ENCODE results near the gene LRRC2.
"Not testable (repeated sequence)": the region's sequence is repeated elsewhere in the genome, so short reads cannot be mapped to it uniquely, and the experiment has no call there.

The LRRC2 gene

DNA sequence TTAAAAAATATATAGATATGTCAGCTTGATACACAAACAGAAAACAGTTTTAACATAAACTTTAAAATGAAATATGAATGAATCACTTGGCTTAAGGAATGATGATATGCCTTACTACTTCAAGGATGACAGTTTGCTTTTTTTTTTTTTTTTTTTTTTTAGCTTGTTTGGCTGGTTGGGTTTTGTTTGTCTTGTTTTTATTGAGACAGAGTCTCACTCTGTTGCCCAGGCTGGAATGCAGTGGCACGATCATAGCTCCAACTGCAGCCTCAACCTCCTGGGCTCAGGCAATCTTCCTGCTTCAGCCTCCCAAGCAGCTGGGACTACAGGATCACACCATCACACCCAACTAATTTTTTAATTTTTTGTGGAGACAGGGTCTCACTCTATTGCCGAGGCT is 14.5 kb downstream of the LRRC2 start:
- no peak for DNase-seq

DNA sequence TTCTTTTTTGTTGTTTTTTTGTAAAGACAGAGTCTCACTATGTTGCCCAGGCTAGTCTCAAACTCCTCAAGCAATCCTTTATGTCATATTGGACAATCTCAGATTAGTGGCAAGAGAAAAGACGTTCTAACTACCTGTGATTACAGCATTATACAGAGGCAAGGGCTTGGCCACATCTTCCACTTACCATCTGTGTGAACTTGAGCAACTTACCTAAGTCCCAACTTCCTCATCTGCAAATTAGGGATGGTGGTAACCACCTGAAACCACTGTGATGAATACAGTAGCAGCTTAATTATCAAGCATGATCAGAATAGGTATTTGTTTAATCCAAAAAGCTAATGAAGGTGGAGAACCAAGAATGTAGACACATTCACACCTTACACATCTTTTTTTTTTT is 16.1 kb downstream of the LRRC2 start:
- DNase-seq = no peak

DNA sequence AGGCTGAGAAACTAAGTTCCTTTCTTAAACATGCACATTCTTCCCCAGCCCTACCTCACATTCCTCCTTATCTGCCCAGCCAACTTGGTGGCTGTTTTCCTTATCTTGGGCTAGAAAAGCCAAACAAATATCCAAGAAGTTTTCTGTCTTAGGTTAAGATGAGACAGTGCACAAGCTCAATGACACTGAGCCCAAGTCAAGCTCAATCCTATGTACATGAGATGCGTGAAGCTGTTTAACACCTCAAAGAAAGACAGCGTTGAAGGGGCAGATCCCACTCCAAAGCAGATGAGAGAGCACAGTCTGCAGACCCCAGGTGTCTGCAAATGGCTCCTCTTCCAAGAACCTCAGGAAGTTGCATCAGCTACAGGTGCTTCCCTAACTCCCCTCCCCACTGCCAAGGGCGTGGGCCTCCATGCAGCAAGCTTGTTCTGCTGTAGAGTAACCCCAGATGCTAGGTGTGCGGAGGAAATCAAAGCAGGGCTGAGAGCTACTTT is 16.6 kb downstream of the LRRC2 start:
- DNase-seq = no peak

DNA sequence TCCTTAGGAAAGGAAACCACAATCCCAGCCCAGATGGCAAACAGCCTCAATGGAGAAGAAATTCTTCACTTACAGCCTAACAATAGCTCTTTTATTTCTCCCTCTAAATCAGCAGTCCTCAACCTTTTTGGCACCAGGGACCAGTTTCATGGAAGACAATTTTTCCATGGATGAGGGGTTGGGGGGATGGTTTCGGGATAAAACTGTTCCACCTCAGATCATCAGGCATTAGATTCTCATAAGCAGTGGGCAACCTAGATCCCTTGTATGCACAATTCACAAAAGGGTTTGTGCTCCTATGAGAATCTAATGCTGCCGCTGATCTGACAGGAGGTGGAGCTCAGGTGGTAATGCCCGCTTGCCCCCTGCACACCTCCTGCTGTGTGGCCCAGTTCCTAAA is 17.5 kb downstream of the LRRC2 start:
- not testable (repeated sequence) for DNase-seq

DNA sequence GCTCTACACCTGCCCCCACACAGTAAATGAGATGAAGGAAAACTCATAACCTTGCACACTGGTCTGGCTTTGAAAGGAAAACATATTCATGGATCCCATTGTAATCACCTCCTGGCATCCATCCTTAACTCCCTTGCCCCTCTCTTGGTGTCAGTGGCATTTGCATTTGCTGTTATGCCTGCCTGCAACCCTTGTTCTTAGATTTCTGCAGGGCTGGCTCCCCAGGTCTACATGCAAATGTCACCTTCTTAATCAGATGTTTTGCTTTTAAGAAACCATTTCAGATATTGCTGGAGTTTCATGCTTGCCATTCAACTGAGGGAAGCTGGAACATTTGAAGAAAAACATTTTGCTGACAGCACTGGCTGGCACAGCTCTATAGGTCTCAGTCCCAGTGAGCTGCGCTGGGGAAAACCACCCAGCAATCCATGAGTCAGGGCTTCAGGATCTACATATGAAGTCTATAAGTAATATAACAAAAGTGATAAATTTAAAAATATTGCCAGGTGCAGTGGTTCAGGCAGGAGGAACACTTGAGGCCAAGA is 19.1 kb downstream of the LRRC2 start:
- DNase-seq = no peak

DNA sequence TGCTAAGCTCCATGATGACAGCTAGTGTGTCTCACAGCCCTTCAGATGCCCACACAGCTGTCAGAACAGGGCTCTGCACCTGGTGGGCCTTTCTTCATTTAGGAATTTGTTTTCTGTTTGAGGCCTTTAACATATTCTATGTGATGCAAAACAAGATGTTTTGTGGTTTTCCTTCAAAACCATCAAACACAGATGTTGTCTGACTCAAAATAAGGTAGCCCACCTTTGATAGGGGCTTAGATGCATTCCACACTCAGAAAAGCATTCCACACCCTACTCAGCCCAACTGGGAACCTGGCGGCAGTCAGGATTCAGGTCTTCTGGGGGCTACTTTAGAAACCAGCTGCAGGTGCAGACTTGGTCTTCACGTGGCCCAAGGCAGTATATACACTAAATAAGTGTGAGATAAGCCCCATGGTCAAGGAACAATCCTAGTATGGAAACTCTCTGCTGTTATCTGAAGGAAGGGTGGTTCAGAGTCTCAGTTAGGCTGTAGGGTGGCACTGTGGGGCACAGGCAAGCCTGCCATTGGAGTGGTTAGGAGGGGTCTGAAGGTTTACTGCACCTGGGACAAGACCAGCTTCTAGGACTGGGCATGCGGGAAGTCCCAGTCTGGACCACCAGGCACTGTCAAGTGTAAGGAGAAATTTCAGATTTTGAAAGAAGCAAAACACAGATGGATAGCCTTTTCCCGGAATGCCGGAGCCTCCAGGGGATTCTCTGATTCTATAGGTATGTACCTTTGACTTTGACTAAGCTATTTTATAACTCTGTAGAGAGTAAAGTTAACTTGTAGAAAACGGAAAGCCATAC is 20.1 kb downstream of the LRRC2 start:
- DNase-seq = no peak

DNA sequence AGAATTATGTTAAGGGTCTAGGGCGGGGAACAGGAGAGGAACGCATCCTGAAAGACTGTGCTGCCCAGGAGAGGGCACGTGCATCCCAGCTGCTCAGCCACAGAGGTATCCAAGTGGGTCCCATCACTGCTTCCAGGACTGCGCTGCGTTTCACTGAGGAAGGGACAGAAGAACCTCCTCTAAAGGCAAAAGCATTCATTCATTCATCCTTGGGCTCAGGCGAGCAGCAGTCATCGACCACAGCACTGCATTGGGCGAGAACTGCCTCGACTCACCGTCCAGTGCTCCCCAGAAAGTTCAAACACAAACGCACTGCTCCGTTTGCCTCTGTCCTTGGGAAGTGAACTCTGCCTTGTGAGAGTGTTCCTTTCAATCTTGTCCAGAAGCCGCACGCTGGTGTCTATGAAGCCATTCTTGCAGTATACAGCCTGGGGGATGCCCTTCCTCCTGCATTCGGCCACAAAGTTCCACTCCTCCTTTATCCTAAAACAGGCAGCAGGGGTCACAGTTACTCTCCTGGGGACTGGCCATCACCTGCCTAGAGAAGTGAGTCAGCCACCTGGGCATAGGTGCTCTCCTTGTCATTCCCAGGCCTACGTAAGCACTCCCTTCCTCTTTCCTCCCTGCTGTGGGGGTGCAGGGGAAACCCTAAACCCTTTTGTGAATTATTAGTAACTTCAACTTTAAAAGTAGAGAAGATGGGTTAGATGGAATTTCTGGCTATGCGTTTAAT is 21.2 kb downstream of the LRRC2 start:
- no peak for DNase-seq

DNA sequence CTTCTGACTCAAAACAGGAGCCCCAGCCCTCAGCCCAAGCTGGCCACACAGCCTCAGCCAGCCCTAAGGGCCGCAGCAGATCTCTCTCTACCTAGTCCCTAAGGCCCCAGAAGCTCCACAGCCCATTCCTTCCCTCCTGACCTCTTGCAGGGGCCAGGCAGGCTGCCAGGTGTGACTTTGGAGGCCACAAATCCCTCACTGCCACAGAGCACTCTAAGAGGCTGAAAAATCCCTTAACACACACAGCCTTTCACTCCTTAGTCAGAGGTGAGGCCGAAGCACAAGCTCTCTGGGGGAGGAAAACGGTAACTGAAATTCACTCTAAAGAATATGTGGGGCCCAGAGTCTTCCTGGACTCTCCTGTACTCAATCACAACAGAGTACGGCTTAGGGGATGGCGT is 23.3 kb downstream of the LRRC2 start:
- DNase-seq = no peak

DNA sequence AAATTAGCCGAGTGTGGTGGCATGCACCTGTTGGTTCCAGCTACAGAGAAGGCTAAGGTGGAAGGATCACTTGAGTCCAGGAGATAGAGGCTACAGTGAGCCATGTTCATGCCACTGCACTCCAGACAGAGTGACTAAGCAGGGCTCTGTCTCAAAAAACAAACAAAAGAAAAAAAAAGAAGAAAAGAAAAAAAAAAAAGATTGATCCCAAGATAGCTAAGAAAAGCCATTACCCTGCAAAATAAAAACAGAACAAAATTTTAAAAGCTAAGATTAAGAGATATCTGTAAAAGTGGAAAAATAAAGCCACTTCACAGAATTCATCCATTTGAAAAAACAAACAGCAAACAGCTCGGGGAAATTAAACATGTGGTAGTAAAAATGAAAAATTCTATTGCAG is 23.8 kb downstream of the LRRC2 start:
- DNase-seq = no peak

DNA sequence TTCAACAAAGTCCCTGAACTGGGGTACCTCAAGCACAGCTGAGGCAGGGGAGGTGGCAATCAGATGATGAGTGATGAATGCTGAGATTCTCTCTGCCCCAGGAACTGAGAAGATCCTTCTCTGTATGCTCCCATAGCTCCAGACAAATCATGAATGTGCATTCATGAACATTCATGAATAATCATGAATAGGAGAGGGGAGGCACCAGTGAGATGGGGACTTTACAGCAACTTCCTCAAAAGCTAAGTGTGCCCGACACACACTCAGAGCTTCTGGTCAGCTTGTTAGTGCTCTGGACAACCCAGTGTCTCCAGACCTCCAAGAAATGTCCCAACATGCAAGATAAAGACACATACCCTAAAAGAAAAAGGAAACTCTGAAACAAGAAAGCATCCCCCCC is 24.3 kb downstream of the LRRC2 start:
- DNase-seq = no peak

DNA sequence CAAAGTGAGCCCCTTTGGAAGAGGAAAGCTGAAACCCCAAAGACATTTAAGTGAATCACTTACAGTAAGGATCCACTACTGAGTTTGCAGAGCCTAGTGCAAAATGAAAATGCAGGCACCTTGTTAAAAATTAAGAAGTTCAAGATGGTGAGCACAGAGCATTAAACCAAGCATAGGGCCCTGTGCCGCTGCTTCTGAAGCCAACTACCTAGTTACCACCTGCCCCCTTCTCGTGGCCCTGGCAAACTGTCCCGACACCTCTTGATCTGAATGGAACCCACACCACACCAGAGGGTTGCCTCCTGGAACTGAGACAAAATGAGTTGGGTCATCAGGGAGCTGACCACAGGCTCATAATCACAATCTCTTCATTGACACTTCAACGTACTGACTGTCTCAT is 25.6 kb downstream of the LRRC2 start:
- no peak for DNase-seq

DNA sequence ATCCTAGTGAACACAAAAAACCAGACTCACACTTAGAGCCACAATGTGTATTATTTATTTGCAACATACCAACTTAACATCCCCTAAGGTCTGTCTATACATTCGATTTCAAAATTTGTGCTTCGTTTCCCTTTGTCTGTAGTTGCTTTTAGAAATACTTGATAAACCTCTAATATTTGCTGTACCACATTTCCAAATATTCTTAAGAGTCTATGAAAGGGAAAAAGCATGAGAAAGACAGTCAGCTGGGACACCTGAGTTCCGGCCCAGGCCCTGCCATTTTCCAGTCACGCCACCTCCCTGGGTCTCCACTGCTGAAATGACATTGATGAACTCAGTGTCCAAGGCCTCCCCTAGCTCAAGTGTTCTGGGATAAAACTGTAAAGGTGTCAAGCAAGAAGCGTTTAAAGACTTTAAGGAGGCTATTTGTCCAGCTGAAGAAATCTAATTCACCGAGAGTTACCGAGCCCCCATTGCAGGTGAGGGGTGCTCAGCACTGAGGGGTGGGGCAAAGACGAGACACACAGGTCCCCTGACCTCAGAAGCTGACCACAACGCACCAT is 26.6 kb downstream of the LRRC2 start:
- DNase-seq = no peak

DNA sequence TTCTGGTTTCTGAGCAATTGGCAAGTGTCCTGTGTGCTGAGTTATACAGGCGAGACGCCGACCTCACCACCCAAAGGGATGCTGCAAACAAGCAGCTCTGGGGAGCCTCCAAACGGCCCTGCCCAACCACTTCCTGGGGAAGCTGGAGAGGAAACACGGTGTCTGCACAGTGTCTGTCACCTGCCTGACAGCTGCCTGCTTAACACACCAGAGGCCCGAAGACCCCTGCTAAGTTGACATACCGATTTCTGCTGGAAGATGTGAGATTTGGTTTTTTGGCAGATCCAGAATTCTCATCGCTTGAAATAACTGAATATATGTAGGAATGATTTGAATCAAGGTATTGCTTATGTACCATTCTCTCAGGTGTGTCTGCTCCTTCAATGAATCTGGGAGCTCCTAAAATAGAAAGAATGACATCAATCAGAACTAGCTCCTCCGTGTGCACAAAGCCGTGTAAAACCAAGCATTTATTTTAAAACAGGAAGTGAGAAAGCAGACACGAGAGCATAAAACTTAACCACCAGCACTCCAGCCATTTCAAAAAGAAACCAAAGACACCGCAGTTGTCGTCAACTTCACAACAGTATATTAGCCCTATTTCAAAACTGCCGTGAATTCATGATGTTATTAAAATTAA is 27.2 kb downstream of the LRRC2 start:
- no peak for DNase-seq

DNA sequence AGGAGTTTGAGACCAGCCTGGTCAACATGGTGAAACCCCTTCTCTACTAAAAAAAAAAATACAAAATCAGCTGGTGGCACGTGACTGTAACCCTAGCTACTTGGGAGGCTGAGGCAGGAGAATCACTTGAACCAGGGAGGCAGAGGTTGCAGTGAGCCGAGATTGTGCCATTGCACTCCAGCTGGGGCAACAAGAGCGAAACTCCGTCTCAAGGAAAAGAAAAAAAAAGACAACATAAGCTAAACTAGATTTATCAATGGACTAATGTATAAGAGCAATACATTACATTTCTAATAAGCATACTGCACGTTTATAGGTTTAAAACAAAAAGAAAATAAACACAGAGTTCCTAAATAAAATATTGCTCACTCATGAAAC is 27.7 kb downstream of the LRRC2 start:
- not testable (repeated sequence) for DNase-seq

DNA sequence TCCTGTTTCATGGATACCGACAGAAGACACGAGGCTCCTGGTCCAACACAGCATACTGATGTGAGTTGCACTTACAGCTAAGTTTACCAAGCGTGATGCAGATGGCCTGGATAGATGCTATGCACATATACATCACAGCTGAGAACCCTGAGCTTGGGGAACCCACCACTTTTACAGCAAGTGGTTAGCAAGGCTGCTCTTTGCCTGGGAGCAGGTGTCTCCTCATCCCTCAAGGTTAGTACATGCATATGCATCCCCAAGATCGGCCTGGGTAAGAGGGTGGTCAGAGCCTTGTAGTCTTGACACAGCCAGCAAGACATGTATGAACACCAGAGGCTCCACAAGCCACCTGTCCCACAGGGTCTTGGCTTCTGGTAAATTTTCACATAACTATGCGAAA is 28.3 kb downstream of the LRRC2 start:
- DNase-seq = no peak

DNA sequence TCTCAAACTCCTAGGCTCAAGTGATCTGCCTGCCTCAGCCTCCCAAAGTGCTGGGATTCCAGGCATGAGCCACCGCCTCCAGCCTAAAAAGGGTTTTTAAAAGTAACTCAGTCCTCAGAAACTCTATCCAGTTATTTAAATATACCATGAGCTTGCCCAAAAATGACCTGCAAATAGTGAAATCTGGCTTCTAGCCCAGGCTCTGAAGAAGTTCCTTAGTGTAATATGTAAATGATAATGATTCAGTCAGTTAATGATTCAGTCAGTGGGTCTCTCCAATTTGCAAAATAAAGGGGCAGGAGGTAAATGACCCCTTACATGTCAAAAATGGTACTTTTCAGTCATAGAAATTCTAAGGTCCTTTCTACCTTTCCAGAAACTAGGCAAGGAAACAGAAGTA is 28.8 kb downstream of the LRRC2 start:
- no peak for DNase-seq

DNA sequence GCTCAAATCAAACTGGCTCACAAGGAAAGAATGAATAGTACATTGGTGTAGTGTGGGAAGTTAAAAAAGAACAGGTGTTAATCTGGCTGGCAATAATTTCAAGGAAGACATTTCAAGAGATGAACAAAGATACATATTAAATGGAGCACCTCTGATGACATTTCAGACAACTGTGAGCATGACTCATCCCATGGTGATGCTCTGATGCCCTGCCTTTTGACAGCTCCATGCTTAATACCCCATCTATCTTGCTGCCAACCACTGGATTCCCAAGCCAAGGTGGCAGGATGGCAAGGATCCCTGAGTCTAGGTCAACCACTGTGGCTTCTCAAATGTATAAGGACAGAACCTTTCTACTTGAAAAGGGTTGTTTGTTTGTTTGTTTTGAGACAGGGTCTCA is 29.3 kb downstream of the LRRC2 start:
- no peak for DNase-seq

DNA sequence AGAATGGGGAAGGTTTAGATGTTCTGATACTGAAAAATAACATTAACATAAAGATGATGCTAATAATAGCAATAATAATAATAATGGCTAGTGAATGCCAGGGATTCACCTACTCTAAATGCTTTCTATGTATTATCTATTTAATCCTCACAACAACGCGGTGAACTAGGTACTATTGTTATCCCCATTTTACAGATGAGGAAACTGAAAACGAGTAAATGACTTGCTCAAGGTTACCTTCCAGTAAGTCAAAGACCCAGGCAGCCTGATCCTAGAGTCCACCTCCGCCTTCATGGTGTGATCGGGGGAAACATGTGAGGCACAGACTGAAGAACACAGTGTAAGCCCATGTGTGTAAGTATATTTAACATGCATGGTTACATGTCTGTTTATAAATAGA is 30.4 kb downstream of the LRRC2 start:
- no peak for DNase-seq

DNA sequence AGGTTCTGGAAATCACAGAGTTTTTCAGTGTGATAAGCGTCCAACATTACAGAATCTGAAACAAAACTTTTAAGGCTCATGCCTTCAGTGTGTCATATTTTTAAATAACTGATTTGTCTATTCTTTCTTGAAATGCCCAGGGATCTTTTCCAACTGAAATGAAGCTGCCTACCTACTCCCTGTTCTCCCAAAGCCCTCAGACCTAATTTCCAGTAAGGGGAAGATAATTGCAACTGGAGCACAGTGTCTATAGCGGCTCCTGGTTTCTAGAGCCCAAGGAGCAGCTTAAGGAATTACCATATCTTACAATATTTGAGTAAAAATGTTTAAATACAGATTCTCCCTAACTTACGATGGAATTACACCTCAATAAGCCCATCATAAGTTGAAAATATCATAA is 33.0 kb downstream of the LRRC2 start:
- DNase-seq = no peak

DNA sequence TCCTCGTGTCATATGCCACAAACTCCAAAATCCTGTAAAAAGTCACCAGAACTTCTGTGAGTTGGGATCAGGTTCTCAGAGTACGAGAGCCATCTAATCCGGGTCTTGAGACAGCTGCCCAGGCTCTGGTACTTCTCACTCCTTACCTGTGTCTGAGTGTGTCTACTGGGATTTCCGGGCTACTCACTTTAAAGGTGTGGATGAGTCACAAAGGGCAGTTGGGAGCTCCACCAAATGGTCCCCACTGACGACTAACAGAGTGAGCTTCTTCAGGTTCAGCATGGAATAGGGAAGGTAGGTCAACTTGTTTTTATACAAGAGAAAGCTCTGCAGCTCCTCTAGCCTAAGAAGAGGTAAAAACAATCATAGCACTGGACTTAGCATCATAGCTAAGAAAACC is 38.9 kb downstream of the LRRC2 start:
- no peak for DNase-seq

DNA sequence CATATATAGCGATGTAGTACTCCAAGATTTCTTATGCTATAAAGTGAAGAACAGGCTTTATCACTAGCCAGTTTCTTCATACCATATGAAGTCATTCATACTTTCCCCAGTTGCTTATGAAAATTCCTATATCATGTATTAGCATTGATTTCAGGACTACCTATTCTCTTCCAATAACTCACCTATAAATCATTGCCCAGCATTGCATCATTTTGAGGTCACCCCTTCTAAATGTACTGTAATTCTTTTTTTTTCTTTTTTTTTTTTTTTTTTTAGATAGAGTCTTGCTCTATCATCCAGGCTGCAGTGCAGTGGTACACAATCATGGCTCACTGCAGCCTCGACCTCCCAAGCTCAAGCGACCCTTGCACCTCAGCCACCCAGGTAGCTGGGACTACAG is 41.3 kb downstream of the LRRC2 start:
- DNase-seq = no peak

DNA sequence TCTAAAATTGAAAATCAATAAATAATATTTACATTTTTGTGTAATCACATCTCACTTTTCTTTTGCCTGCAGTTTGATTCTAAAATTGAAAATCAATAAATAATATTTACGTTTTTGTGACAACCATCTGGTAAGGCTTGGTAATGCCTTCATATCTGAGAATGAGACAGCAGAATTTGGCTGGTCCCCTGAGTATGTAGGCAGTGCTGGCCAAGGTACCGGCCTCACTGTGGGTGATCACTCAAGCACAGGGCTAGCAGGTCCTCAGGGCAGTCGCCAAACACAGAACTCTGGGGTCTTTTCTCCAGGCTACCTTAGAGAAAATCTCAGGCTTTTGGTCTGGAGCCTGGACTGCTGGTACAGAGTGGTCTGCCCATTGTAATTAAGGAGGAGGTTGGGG is 42.1 kb downstream of the LRRC2 start:
- DNase-seq = no peak

DNA sequence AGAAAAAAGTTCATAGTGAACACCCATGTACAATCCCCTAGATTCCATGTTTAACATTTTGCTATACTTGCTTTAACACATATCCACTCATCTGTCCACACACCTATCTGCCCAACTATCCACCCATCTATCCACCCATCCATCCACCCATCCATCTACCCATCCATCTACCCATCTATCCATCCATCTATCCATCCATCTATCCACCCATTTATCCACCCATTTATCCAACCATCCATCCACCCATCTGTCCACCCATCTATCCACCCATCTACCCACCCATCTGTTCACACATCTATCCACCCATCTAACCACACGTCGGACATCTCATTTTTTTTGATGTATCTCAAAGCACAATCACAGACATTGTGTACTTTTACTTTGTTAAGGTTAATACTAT is 42.5 kb downstream of the LRRC2 start:
- no peak for DNase-seq

Measured in DMS79 treated with DMSO at 0.1 percent for 48 hours (cell line).